HG03432 (cell line): ENCODE results near the gene BLOC1S4.
"Not testable (repeated sequence)": the region's sequence is repeated elsewhere in the genome, so short reads cannot be mapped to it uniquely, and the experiment has no call there.

Source experiments
- ATAC-seq: cut with Tn5 transposase; IDR thresholded peaks from one replicate; pipeline ENCODE4 v1.9.1; 2021; ENCODE audit warnings: mild to moderate bottlenecking, moderate library complexity; ENCODE audit not compliant: unreplicated experiment

Gene BLOC1S4

DNA sequence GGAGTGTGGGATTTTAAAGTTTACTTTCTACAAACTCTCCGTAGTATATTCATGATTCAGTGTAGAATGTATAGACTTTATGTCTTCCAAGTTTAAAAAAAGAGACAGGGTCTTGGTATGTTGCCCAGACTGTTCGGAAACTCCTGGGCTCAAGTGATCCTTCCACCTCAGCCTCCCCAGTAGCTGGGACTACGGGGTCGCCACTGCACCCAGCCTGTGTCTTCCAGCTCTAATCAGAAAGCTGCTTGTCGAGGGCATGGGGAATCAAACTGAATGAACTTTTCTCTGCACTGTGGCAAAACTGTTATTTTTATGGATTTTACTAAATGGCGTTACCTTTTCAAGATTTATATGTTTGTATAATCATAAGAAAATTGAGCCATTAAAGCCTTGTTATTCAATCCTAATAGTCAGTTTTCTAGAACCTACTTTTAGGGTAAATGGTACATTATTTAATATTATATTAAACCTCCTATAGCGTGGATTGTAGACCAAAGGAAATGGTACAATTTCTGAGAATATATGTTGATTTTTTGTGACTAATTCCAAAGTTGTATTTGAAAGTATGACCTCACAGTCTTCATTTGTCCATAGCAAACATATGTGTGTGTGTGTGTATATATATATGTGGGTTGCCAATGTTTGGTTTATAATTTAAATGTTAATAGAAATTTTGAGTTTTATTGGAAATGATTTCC is 1.1 kb downstream of the BLOC1S4 start:
- ATAC-seq = no peak

DNA sequence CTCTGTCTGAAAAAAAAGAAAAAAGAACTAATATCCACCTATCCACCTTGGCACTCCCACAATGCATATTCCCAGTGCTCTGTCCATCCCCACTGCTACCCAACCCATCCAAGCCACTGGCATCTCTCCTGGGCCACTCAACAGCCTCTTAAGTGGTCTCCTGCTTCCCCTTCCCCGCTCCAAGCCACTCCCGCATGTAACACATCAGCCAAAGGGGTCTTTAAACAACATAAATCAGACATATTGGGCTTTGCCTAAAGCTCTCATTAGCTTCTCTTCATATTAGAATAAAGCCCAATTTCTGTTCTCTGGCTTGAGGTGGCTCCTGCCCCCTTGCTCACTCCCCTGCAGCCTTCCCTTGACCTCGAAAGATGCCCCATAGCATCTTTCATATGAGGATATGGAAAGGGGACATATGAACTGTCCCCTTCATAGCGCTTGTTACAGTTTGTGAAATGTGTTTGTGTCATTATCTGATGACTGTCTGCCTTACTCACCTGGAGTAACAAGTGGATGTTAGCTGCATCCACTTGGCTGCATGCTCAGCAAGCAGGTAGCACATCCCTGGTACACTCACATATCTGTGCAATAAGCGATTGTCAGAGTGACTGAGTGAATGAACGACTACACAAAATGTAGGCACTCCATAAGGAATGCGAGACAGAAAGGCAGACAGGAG is 3.1 kb downstream of the BLOC1S4 start:
- no peak for ATAC-seq

DNA sequence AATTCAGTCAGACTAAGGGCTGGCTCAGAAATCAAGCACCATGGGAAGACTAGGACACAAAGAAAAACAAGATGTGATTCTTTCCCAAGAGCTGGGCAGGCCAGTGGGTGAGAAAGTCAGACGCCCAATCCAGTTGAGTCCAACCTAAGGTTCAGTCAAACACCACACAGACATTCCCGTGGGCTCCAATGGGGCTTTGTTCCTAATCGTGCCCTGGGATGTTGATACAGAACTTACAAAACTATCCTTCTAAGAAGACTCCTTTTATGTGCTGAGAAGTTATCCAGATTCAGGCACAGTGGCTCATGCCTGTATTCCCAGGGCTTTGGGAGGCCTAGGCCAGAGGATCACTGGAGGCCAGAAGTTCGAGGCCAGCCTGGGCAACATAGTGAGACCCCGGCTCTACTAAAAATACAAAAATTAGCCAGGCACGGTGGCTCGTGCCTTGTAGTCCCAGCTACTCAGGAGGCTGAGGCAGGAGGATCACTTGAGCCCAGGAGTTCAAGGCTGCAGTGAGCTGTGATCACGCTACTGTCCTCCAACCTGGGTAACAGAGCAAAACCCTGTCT is 3.7 kb downstream of the BLOC1S4 start:
- no peak for ATAC-seq

DNA sequence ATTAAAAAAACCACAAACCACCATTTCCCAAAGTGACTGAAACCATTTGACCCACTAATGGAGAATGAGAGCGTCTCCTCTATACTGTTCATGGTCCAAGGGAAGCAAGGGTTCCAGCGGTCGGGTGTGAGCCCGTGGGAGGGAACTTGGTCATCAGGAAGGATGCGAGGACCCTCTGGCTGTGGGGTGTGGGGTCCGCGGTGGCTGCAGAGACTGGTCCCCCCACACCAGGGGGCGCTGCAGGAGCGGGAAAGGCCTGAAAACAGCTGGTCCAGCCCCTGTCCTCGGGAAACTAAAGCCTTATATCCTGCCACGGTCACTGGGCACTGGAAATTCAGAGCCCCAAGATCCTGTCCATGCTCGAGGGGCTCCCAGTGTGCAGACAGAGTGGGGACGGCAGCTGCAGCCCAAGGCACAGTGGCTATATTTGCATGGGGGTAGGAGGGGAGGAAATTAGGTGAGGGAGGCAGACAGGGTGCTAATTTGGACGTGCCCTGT is 4.3 kb downstream of the BLOC1S4 start:
- peak; percentile 22 for ATAC-seq

DNA sequence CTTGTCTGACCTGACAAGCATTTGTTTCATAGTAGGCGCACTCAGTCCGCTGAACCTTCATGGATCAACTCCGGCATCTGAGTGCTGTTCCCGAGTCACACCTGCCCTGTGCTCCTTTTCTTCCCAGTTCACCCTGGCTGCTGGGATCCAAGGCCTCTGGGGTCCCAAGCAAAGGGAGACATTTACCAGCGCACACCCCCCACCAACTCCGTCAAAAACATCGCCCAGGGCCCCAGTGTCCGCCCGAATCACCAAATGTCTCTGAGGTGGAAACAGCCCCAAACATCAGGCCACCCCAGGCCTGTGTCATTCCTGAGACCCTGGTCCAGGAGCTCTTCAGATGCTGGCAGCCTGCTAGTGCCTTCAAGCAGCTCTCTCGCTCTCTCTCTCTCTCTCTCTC is 5.1 kb downstream of the BLOC1S4 start:
- no peak for ATAC-seq

DNA sequence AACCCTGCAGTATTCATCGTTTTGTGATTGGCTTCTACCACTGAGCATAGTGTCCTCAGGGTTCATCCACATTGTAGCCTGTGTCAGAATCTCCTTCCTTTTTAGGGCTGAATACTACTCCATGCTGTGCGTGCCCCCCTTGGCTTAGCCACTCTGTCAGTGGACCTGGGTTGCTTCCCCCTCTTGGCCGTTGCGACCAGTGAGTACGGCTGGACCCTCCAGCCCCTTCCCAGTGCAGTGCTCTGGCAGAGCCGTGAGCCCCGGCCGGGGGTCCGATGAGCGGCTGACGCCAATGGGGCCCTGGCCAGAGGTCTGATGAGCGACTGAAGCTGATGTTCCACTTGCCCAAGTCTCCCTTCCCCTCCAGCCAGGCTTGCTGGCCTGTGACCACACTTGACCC is 6.9 kb downstream of the BLOC1S4 start:
- no peak for ATAC-seq

DNA sequence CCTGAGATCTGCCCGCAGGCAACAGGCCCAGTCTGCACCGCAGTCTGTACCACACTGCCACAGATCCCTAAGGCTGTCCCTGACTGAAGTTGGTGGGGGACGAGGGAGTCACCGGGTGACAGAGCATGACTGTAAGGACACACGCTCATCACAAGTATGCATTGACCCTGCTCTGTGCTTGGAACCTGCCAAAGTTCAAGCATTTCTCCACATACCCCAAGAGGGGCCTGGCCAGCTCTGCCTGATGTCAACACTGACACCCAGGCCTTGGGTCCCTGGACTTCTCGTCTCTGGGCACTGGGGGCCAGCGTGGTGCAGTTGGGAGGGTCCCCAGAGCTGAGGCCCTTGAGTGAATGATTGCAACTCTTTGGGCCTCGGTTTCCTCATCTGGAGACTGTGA is 7.9 kb downstream of the BLOC1S4 start:
- no peak for ATAC-seq

DNA sequence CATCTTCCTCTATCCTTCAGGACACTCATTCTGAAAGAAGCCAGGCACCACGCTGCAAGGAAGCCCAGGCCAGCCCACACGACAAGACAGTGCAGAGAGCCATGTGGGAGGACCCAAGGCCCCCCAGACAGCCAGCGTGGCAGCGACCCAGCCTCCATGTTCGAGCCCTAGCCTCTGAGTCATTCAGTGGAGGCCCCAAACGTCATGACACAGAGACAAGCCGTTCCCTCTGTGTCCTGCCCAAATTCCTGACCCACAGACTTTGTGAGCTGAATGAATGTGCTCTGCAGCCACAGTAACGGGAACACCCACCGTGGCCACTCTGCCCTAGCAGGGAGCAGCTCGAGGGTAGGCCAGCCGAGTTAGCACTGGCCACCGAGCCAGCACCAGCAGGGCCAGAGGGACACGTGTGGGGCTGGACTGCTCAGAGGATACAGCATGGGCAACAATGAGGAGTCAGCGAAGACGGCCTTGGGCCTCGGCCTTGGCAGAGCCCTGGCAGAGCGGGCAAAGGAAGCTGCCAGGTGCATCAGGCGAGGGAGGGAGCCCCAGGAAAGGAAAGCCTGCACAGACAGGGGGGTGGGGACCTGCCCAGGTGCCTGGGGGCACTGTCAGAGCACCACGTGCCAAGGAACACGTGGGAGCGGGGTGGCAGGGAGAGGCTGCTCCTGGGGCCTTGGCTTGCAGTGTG is 8.6 kb downstream of the BLOC1S4 start:
- ATAC-seq = no peak

DNA sequence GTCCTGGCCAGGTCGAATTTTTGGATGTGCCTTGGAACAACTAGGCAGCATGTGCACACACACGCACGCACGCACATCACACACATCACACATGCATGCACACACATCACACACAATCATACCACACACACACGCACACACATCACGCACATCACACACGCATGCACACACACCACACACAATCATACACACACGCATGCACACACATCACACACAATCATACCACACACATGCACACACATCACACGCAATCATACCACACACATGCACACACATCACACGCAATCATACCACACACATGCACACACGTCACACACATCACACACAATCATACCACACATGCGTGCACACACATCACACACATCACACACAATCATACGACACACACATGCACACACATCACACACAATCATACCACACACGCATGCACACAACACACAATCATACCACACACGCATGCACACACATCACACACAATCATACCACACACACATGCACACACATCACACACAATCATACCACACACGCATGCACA is 9.5 kb downstream of the BLOC1S4 start:
- ATAC-seq = not testable (repeated sequence)

DNA sequence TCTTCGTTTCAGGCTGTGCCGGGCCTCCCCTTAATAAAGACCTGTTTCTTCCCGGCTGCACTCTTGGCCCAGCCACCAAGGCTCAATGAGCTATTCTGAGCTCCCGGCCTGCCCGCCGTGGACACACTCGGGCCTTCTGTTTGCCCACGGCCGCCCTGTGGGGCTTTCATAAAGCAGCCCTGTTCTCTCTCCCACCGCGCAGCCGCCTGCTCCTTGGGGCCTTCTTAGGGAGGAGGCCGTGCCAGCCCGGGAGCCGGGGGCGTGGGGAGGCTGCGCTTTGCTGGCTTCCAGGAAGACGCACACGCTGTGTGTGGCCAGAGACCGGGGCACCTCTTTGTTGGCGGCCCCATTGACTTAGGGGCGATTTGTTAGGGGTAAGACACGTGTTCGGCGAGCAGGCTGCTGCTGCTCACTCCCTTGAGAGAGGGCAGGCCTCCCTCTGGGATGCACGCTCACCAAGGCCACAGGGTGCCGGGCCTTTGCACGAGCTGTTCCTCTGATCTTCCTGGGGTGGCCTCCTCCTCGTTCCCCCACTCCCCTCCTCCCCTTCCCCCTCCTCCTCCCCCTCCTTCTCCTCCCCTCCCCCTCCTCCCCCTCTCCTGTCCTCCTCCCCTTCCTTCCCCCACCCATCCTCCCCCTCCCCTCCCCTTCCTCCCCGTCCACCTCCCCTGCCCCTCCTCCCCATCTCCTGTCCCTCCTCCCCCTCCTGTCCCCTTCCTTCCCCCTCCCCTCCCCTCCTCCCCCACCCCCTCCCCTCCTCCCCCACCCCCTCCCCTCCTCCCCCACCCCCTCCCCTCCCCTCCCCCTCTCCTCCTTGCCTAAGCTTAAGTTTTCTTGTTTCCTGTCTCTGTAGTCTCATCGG is 11.3 kb downstream of the BLOC1S4 start:
- no peak for ATAC-seq

DNA sequence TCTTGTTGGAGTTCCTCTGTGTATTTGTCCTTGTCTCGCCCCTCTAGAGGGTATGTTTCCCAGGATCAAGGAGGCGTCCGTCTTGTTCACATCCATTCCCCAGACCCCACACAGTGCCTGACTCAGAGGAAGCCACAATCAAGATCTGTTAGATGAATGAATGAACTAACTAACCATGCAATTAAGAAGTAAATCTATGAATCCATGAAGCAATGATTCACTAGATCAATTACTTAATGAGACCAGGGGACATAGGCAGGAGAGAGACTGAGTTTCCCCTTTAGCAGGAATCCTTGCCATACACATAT is 11.9 kb downstream of the BLOC1S4 start:
- ATAC-seq = no peak

DNA sequence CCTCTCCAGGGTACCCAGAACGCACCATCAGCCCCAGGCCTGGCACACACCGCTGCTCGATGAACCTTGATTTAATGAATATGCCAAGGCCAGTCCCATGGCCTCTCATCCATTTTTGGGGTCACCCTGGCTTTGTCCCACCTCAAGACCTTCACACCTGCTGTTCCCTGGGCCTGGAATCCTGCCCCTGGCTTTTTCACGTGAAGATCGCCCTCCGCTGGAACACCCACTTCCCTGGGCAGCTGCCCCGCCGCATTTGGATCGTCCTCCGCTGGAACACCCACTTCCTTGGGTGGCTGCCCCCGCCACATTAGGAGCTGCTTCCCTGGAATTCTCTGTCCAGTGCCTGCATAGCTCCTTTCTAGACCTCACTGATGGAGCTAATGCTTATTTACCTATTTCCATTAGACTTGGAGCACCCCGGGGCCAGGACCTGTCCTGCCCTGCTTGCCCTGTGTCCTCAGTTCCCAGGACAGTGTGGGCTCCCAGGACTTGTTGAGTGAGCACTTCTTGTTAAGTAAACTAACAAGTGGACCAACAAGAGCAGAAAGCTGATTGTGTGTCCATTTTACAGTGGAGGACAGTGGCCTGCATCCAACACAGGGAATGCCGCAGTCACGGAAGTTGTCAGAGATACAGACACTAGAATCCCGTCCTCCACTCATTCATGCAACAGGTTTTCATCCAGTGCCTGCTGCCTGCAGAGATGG is 12.5 kb downstream of the BLOC1S4 start:
- ATAC-seq = no peak

DNA sequence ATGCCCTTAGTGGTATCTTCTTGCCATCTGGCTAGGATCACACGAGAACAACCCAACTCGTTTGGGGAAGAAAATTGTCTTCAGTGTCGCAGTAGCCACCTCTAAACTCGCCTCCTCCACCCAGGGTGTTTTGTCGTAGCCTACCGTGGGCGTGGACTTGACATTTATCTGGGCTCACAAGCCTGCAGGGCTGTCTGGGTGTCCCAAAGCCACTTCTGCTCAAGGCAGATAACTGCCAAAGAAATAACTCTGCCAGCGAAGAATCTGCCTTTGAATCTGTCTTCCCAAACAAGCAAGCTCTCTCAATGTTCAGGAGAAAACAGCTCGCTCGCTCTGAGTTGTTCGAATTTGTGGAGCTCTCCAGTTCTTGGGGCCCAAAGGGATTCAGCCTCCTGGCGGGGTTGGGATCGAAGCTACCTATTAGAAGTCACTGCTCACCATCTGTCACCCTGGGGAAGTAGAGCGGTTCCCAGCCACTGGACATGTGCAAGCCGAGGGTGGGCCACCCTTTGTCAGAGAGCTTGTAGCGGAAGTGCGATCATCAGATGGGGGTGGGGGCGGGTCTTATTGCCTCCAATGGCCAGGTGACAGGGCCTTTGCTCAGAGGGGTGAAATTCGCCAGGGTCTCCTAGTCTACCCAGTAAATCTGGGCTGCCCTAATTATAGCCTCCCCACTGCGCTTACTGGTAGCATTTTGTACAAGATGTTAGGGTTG is 14.8 kb downstream of the BLOC1S4 start:
- ATAC-seq = no peak

DNA sequence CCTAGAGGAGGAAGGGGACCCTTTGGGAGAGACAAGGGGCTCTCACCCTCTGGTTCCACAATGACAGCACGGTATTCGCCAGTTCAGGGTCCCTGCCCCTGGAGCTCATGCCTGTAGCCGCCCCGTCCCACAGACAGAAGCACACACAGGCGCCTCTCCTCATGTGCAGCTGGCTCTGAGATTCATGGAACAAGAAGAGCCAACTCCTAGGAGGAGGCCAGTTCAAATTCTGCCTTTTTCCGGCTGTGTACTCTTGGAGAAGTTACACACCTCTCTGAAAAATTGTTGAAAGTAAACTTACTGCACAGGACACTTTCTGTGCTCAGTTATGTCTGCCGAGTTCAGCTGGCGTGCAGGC is 15.3 kb downstream of the BLOC1S4 start:
- ATAC-seq = no peak

DNA sequence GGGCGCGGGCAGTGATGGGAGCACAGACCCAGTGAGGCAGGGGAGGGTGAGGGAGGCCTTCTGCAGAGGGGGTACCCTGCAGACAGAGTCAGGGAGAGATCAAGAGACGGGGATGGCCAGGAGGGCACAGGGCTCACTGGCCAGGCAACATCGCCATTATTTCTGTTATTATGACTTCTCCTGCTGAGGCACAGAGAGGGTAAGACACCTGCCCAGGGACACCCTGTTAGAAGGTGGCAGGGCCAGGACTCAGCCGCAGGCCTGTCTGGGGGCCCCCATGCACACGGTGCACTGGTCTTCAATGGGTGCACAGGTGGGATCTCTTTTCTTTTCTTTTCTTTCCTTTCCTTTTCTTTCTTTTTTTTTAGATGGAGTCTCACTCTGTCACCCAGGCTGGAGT is 15.8 kb downstream of the BLOC1S4 start:
- no peak for ATAC-seq

DNA sequence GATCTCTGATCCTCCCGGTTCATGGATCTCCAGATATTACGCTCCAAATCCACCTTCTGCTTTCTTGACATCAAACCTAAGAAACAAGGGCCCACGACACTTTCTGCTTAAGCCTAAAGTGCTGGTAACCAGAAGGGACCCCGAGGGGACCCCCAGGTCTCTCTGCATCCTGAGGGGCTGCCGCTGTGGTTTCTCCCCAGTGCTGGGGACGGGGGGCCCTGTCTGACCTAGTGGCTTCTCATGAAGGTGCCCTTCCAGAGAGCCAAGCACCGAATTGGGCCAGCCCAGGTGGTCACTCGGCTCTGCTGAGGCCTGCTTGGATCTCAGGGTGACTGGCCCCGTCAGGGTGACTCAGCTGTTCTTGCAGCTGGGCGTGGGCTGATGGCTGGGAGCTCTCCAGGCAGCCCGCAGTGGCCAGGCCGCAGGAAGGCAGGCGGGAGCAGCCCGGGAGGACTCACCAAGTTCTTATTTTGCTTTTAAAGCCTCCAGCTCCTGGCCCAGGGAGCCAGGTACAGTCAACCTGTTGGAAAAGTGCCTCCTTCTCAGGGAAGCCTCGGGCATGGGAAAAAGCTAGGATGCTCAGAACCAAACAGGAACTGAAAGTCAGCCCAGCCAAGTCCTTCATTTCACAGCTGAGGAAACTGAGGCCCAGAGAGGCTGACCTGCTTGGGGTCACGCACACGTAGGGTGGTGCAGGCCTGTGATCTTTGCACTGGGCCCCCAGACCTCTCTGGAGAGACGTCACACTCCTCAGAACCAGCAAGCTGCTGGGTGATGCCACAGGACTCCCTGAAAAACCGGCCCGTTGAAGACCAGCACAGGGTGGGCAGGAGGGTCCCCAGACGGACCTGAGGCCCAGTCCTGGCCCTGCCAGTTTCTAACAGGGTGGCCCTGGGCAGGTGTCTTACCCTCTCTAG is 16.7 kb downstream of the BLOC1S4 start:
- ATAC-seq = no peak

DNA sequence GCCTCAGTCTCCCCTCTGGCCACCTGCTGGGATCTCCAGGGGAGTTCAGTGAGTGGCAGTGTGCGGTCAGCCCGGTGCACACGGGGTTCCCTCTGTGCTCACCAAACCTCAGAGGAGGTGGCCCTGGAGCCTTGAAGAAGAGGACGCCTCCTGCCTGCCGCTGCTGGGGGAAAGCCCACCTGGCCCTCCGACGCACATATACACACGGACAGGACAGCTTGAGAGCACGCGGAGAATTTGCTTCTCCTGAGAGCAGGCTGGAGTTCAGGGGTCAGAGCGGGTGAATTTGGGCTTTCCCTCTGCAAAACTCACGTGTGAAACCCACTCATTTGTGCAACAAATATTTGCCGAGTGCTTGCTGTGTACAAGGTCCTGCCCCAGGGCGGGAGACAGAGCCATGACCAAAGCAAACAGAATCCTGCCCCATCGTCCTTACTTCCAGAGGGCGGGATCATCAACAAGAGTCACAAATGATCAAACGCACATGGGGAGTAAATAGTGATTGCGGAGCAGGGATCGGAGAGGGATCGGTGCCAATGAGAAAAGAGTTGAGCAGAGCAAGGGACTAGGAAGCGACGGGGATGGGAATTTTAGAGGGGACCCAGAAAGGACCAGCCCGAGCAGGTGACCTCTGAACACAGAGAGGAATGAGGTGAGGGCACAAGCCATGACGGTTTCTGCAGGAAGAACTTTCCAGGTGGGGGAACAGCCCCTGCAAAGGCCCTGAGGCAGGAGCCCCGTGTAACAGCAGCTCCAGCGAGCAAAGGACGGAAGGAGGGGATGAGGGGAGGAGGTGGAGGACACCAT is 17.6 kb downstream of the BLOC1S4 start:
- no peak for ATAC-seq
